Activated naive CD8-positive, alpha-beta T cell treated with anti-CD3 and anti-CD28 coated beads, Interleukin-2, amount 10 ng/mL, durations not matched to agents 7 days and 5 days (primary cell): ENCODE measurements around the gene PLCG1. TPM values are rescaled to one million over a fixed set of nuclear protein-coding genes. Genes with fewer than 3 reads are reported as not detected.

ENCODE experiments used
- ATAC-seq: fragments of 150-1000 bp; cut with Tn5 transposase; one replicate; pipeline ENCODE4 v1.10.0; 2021; ENCODE audit warnings: low read depth, moderate library complexity
- POLR2A ChIA-PET: fragments of 350-600 bp; sonication (Branson Sonifier 250); formaldehyde crosslinking; loops from one replicate; lab custom pipeline; 2021; ENCODE audit warnings: antibody characterized with exemption; lab: Charles Lee
- DNase-seq: peaks from one replicate; pipeline ENCODE4 v3.0.0; 2021
- H3K27ac Mint-ChIP-seq: one replicate; pipeline ENCODE4 v1.8.0; 2022; ENCODE audit warnings: mild to moderate bottlenecking, mixed read lengths
- H3K27me3 Mint-ChIP-seq: one replicate; pipeline ENCODE4 v1.8.0; 2022; ENCODE audit warnings: mild to moderate bottlenecking, moderate library complexity, mixed read lengths
- H3K36me3 Mint-ChIP-seq: one replicate; pipeline ENCODE4 v1.8.0; 2021; ENCODE audit warnings: mild to moderate bottlenecking, mixed read lengths
- H3K4me1 Mint-ChIP-seq: one replicate; pipeline ENCODE4 v1.8.0; 2021; ENCODE audit warnings: mixed read lengths
- H3K4me3 Mint-ChIP-seq: one replicate; pipeline ENCODE4 v1.8.0; 2022; ENCODE audit warnings: mild to moderate bottlenecking, moderate library complexity, mixed read lengths
- H3K9me3 Mint-ChIP-seq: one replicate; pipeline ENCODE4 v1.8.0; 2021; ENCODE audit warnings: mixed read lengths
- total RNA-seq, 2 experiments: library from RNA; stranded (reverse); gene quantifications; one replicate each; pipeline ENCODE4 v1.2.3, GENCODE V29; 2021

PLCG1 gene
- total RNA-seq: 100 to 1,000 TPM; 419 to 425 TPM

DNA sequence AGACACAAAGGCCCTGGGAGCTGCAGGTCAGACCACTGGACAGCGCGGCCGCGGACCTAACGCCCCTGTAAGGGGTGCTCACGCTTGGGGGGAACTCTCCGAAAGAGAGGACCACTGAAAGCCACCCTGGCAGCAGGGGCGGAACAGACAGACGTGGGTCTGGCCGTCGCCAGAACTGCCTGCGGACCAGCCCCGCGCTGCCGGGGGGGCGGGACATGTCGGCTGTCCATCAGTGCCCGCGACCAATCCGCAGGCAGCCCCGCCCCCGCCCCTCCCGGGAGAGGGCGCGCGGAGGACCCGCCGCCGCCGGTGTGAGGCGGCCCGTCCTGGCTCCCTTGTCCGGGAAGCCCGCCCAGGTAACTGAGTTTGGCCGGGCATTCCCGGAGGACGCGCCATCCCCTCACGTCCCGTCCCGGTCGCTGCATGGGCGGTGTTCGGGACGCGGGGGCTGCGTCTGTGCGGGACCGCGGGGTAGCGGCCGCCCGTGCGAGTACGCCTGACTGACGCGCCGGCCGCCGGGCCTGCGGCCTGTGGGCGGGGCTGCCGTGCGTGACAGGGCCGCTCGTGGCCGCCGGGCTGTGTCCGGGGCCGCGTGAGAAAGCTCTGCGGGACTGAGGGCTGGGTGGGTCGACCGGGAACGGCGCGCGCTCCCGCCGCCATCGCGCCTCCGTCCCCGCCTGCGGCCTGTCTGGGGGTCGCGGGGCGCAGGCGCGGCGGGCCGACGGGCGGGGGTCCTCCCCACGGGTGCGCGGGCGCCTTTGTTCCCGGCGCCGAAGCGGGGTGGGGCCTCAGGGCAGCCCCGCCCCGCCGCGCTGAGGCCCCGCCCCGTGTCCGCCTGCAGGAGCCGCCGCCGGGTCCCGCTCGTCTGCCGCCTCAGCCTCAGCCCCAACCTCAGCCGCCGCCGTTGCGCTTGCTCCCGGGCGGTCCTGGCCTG lies at the start of gene PLCG1:
TSS of gene PLCG1 (plus strand) at position 864 of the 934 bp plus-strand sequence. CDS start 99 bp downstream, outside the sequence.
- H3K36me3 Mint-ChIP-seq: peaks cover 18% of the 10 kb centered on the region
- H3K4me3 Mint-ChIP-seq: peak within 1 kb of the TSS; percentile 85
- ATAC-seq: peak; percentile 51
- peak; percentile 92 for DNase-seq
- POLR2A ChIA-PET: interaction anchor here (0.7 to 17.2 kb wide), 11 partner anchors 8 to 181 kb away, joined by 3 to 505 read pairs (median 4); partner anchors contain the start of gene ZHX3
- H3K27me3 Mint-ChIP-seq: no peaks in the 10 kb centered on the region
- H3K4me1 Mint-ChIP-seq: peaks cover 42% of the 10 kb centered on the region
- H3K9me3 Mint-ChIP-seq: no peaks in the 10 kb centered on the region
- H3K27ac Mint-ChIP-seq: peak within 1 kb of the TSS; percentile 91

DNA sequence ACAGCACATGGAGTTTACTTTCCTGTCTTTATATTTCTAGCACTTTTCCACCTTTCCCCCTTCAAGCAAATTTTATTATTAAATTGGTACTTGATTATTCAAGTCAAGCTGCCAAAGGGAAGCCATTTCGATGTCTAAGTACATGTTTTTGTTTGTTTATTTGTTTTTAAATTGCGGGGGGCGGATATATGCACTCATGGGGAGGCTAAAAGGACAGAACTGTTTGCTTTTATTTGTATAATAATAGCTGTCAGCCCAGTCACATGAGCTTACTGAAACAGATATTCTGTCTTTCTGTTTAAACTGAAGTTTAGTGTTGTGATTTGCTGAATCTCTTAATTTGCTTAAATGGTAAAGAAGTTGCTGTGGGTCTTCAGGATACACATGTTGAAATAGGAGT lies 49.6 kb upstream of the PLCG1 start:
- Mint-ChIP-seq H3K4me3 (no peak overlapping the region), H3K27me3 (no peaks in the 10 kb centered on the region), H3K27ac (no peak overlapping the region), H3K4me1 (peaks cover 16% of the 10 kb centered on the region), H3K9me3 (no peaks in the 10 kb centered on the region), H3K36me3 (peaks cover 51% of the 10 kb centered on the region)
- POLR2A ChIA-PET: no interaction called here
- no peak for DNase-seq
- no peak for ATAC-seq

- POLR2A ChIA-PET: no interaction called here
- DNase-seq: no peak
- H3K27ac Mint-ChIP-seq: no peak overlapping the region
- H3K4me1 Mint-ChIP-seq: peaks cover 11% of the 10 kb centered on the region
- no peak overlapping the region for H3K4me3 Mint-ChIP-seq
- H3K36me3 Mint-ChIP-seq: peaks cover 42% of the 10 kb centered on the region
- no peak for ATAC-seq
- no peaks in the 10 kb centered on the region for H3K9me3 Mint-ChIP-seq
- H3K27me3 Mint-ChIP-seq: no peaks in the 10 kb centered on the region
Measured at GRCh38 chr20:41089555-41089954, 47.8 kb upstream of the PLCG1 start.

GRCh38 chr20:41091927-41092326 lies 45.4 kb upstream of the PLCG1 start:
- no peak for ATAC-seq
- Mint-ChIP-seq H3K36me3 (peaks cover 27% of the 10 kb centered on the region), H3K9me3 (no peaks in the 10 kb centered on the region), H3K4me1 (peaks cover 9% of the 10 kb centered on the region), H3K4me3 (no peak overlapping the region), H3K27me3 (no peaks in the 10 kb centered on the region), H3K27ac (no peak overlapping the region)
- no peak for DNase-seq
- POLR2A ChIA-PET: no interaction called here

- no peaks in the 10 kb centered on the region for H3K27me3 Mint-ChIP-seq
- H3K4me1 Mint-ChIP-seq: peaks cover 7% of the 10 kb centered on the region
- no peak for ATAC-seq
- DNase-seq: no peak
- no peaks in the 10 kb centered on the region for H3K9me3 Mint-ChIP-seq
- H3K36me3 Mint-ChIP-seq: peaks cover 24% of the 10 kb centered on the region
- H3K4me3 Mint-ChIP-seq: no peak overlapping the region
- POLR2A ChIA-PET: interaction anchor here (1.0 to 1.5 kb wide), 2 partner anchors 103 to 125 kb away, joined by 3 to 12 read pairs; no protein-coding TSS in a partner anchor
- H3K27ac Mint-ChIP-seq: no peak overlapping the region
Measured at GRCh38 chr20:41094353-41095055, 42.8 kb upstream of the PLCG1 start.

- ATAC-seq (peak; percentile 73), DNase-seq (peak; percentile 53)
- Mint-ChIP-seq H3K4me3 (no peak overlapping the region), H3K36me3 (peaks cover 27% of the 10 kb centered on the region), H3K27ac (no peak overlapping the region), H3K27me3 (no peaks in the 10 kb centered on the region), H3K9me3 (no peaks in the 10 kb centered on the region), H3K4me1 (peaks cover 7% of the 10 kb centered on the region)
- POLR2A ChIA-PET: interaction anchor here (0.7 to 1.5 kb wide), 3 partner anchors 104 to 126 kb away, joined by 3 to 12 read pairs (median 3); no protein-coding TSS in a partner anchor
Measured at GRCh38 chr20:41095110-41095969, 42.0 kb upstream of the PLCG1 start.

DNA sequence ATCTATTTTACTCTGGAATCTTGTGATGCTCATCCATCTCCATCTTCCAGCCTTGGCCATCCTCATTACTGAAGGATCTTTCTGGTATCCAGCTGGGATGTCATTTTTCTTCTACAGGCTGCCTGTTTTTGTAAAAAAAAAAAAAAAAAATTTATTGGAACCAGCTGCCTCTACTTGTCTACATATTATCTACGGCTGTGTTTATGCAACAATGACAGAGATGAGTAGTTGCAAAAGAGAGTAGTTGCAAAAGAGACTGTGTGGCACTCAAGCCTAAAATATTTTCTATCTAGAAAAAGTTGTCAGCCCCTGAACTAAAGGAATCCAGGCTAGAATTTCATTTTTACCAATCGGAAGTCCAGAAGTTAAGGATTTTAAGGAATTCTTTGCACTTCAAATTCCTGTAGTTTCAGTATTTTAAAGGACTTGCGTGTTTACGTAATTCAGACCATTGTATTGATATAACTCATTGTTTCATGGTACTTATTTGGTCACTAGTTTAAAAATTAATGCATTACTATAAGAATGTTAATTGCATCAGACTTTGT lies 38.6 kb upstream of the PLCG1 start:
- Mint-ChIP-seq H3K36me3 (peaks cover 31% of the 10 kb centered on the region), H3K27me3 (no peaks in the 10 kb centered on the region), H3K4me1 (peaks cover 7% of the 10 kb centered on the region), H3K4me3 (no peak overlapping the region), H3K27ac (no peak overlapping the region), H3K9me3 (no peaks in the 10 kb centered on the region)
- DNase-seq: no peak
- ATAC-seq: no peak
- POLR2A ChIA-PET: interaction anchor here (0.6 kb wide), 1 partner anchor 131 kb away, joined by 4 read pairs; no protein-coding TSS in a partner anchor

DNA sequence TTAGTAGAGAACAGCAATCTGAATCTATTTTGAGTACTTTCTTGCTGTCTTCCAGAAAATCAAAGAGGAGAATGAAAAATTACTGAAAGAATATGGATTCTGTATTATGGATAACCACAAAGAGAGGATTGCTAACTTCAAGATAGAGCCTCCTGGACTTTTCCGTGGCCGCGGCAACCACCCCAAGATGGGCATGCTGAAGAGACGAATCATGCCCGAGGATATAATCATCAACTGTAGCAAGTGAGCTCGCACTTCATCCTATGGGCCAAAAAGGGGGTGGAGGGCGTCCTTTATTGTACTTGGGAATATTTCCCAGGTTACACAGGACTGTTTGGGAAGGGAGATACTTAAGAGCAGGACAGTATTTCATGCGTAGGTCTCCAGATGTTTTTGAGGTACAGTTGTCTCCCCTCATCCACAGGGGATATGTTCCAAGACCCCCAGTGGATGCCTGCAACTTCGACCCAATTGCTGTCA lies 37.3 kb upstream of the PLCG1 start:
- Mint-ChIP-seq H3K4me1 (peaks cover 4% of the 10 kb centered on the region), H3K36me3 (peaks cover 37% of the 10 kb centered on the region), H3K9me3 (no peaks in the 10 kb centered on the region), H3K27ac (no peak overlapping the region), H3K4me3 (no peak overlapping the region), H3K27me3 (no peaks in the 10 kb centered on the region)
- POLR2A ChIA-PET: no interaction called here
- ATAC-seq (no peak), DNase-seq (no peak)

DNA sequence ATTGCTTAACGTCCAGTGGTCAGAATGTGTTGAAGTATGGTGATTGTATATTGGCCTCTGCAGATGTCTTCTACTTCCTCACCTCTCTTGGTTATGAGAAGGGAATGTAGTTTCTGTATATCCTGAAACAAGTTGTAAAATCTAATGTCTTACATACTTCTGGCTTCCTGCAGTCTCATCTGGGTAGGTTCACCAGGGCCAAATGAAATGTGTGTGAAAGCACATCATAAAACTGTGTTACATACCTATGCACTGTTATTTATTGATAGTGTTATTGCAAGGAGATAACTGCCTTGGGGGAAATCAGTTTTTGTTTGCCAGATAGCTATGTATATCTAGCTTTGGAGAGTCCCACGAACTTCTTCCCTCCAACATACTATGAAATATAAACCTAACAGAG lies 35.7 kb upstream of the PLCG1 start:
- H3K27ac Mint-ChIP-seq: no peak overlapping the region
- DNase-seq: no peak
- ATAC-seq: no peak
- POLR2A ChIA-PET: no interaction called here
- H3K9me3 Mint-ChIP-seq: no peaks in the 10 kb centered on the region
- no peaks in the 10 kb centered on the region for H3K27me3 Mint-ChIP-seq
- peaks cover 35% of the 10 kb centered on the region for H3K36me3 Mint-ChIP-seq
- H3K4me1 Mint-ChIP-seq: no peaks in the 10 kb centered on the region
- no peak overlapping the region for H3K4me3 Mint-ChIP-seq

- Mint-ChIP-seq H3K9me3 (no peaks in the 10 kb centered on the region), H3K27me3 (no peaks in the 10 kb centered on the region), H3K36me3 (peaks cover 24% of the 10 kb centered on the region), H3K4me1 (peaks cover 4% of the 10 kb centered on the region), H3K27ac (peak overlapping the region; percentile 1), H3K4me3 (no peak overlapping the region)
- DNase-seq (no peak), ATAC-seq (no peak)
- POLR2A ChIA-PET: no interaction called here
Measured at GRCh38 chr20:41108531-41108930, 28.8 kb upstream of the PLCG1 start.

DNA sequence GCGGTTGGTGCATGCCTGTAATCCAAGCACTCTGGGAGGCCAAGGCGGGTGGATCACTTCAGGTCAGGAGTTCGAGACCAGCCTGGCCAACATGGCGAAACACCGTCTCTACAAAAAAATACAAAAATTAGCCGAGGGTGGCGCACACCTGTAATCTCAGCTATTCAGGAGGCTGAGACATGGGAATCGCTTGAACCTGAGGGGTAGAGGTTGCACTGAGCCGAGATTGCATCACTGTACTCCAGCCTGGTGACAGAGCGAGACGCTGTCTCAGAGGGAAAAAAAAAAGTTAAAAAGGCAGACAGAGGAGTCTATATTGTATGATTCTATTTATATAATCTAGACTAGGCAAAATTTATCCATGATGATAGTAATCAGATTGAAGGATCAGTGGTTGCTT lies 27.3 kb upstream of the PLCG1 start:
- Mint-ChIP-seq H3K9me3 (no peaks in the 10 kb centered on the region), H3K4me1 (peaks cover 4% of the 10 kb centered on the region), H3K27ac (no peak overlapping the region), H3K27me3 (no peaks in the 10 kb centered on the region), H3K4me3 (no peak overlapping the region), H3K36me3 (peaks cover 25% of the 10 kb centered on the region)
- POLR2A ChIA-PET: no interaction called here
- DNase-seq (no peak), ATAC-seq (no peak)

DNA sequence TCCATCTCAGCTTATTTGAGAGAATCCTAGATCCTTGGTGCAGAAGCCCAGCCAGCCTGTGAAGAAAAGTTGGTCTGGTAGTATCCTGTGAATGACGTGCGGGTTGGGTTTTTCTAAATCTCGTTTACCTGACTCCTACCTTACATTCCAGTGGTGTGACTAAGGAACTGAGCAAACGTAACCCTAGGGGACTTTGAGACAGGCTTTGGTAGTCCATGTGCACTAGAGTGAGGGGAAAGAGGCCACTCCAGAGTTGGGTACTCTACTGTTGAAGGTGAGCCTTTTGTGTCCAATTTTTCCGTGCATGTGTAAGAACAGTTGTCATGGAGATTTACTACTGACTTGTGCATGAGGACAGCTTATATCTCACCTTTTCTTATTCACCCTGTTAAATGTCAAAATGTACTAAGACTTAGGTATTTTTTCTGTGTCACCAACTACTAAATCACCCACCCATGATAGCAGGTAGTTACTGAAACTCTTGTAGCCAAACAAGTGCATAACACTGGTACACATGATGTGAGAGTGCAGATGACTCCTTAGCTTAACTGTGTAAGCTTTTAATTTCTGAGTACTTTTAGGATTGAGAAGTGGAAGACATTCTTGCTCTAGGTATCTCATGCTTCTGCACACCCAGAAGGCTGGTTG lies 26.3 kb upstream of the PLCG1 start:
- peaks cover 4% of the 10 kb centered on the region for H3K4me1 Mint-ChIP-seq
- ATAC-seq (no peak), DNase-seq (no peak)
- POLR2A ChIA-PET: no interaction called here
- no peak overlapping the region for H3K4me3 Mint-ChIP-seq
- no peaks in the 10 kb centered on the region for H3K9me3 Mint-ChIP-seq
- peaks cover 31% of the 10 kb centered on the region for H3K36me3 Mint-ChIP-seq
- no peak overlapping the region for H3K27ac Mint-ChIP-seq
- no peaks in the 10 kb centered on the region for H3K27me3 Mint-ChIP-seq
